Measurements from ENCODE around the gene RAB17. TPM values are rescaled to one million over a fixed set of nuclear protein-coding genes. Genes with fewer than 3 reads are reported as not detected.
A peak's percentile ranks its signal among the peaks of the same experiment; 100 is the strongest.

The RAB17 gene
- total RNA-seq, 1 experiment from 2014 or later = 2.0 TPM

DNA sequence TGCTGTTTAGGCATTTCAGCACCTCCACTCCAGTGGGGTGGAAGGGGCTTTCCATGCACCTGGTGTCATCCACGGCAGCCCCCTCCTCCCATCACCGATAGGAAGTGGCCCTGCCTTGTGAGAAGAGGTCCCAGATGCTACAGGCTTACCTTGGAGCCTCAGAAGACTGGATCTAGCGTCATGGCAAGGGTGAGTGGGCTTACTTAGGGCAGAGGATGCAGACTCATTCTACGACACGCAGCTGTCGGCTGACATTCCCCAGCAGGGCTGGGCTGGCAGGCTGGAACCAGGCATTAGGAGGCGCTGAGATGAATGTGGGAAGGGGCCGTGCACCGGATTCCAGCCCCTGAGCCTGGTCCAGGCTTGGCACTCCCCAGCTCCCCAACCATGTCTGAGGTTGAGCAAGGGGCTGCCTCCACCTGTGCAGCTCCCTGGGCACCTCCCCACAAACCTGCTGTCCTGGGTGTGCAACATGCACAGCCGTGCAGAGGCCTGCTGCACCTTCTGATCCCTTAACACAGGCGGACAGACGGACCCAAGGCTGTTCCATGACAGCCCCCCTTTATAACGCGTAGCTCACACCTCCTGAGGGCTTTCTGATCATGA is 25.9 kb downstream of the RAB17 start:
- no peak for DNase-seq (ENCODE audit: low read depth)

DNA sequence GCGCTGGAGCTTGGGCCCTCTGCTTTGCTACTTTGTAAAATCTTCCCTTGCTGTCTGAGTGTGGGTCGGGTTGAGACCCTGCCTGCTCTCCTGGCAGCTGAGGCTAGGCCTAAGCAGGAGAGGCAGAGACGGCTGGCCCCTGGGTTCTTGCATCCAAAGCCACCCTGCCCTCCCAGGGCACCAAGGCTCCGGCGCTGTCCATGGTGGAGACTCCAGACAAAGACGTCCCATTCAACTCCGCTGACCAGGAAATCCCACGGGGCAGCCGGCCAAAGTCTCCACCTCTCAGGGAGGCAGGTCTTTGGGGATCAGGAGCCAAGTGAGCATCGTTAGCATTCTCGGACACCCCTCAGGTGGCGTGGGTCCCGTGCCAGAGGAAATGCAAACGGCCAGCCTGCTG is 26.7 kb downstream of the RAB17 start:
- DNase-seq (ENCODE audit: low read depth) = peak; percentile 38

DNA sequence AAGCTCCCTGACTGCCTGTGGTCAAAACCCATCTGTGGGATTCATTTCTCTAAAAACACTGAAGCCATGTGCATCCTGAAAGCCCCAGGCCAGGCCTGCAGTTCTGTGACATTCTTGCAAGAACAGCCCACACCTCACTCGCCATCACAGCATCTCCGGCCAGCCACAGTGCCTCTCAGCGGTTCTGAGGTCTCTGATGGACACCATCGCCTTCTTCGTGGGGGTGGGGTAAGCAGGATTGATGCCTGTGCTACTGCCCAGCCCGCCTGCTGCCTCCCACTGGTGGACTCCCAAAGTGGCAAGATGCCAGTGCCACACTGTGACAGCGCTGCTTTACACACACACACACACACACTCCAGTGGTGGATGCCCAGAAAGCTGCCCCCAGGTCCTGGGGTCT is 29.3 kb downstream of the RAB17 start:
- no peak for DNase-seq (ENCODE audit: low read depth)

DNA sequence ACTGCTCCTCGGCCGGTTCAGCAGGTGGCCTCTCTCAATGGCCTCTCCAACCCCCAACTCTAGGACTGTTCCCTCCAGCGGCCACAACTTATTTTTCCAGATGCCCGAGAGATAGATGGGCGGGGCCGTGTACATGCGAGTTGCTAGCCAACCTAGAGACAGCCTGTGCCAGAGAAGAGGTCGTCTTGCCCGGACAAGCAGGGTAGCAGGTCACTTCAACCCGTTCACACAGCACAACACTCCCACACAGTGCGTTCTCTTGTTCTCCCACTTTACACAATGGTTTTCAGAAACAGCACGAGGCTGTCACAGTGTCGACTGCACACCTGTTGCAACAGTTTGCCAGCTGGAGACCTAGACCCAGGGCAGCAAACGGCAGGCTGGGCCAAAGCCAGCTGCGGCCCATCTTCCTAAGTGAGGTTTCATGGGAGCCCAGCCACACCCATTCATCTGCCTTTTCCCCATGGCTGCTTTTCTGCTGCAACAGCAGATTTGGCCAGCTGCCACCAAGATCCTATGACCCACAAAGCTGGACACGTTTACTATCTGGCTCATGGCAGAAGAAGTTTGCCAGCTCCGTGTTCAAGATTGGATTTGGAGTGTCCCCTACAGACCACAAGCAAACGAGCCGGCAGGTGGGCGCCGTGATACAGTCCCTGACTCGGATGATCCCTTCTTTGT is 31.4 kb downstream of the RAB17 start:
- DNase-seq (ENCODE audit: low read depth) = peak; percentile 87

DNA sequence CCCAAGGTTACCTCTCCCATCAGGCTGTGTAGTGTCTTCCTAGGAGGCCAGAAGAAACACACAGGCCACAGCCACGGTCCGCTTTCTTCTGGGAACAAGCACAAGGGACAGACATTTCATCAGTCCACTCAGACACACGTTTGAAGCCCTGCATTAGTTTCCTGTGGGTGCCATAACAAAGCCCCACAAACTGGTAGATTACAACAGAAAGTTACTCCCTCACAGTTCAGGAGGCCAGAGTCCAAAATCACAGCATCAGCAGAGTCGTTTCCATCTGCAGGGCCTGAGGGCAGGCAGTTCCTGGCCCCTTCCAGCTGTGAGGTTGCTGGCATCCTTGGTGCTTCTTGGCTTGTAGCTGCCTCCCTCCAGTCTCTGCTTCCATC is 32.9 kb downstream of the RAB17 start:
- DNase-seq (ENCODE audit: low read depth) = no peak

DNA sequence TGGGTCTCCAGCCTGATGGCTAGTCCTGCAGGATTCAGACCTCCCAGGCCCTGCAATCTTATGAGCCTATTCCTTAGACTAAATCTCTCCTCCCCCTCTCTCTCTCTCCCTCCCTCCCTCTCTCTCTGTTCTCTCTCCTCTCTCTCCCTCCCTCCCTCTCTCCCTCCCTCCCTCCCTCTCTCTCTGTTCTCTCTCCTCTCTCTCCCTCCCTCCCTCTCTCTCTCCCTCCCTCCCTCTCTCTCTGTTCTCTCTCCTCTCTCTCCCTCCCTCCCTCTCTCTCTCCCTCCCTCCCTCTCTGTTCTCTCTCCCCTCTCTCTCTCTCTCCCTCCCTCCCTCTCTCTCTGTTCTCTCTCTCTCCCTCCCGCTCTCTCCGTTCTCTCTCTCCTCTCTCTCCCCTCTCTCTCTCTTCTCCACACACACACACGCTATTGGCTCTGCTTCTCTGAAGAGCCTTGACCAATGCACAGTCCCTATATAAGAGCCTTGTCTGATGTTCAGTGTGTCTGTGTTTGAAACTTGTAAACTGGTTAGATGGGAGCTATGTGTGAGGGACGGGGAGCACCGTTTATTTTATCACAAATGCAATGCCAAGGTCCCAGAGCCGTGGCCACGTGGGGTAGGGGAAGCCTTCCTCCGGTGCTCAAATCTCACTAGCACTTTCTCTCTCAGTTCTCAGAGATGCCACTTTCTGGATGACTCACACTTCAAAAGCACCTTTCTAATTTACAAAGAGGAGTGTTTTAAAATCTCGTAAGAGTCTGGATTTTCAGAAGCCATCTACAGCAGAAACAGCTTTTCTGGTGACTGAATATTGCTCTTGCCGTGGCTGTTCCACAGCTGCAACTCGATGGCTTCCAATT is 33.5 kb downstream of the RAB17 start:
- no peak for DNase-seq (ENCODE audit: low read depth)

DNA sequence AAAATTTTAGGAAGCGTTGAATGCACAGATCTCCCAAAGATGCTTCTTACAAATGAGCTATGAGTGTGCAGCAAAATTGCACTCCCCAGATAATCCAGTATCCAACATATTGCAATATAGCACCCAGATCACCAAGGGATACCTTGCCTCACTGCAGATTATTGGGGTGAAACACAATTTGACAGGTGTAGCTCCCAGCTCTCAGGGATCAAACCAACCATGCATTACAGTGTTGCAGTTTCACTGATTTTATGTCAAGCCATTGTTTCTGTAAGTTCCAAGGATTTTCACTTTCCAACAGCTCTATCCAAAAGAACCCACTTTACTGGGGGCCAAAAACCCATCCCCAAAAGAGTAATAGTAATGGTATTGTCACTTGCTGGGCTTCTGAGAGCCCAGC is 35.0 kb downstream of the RAB17 start:
- no peak for DNase-seq (ENCODE audit: low read depth)

DNA sequence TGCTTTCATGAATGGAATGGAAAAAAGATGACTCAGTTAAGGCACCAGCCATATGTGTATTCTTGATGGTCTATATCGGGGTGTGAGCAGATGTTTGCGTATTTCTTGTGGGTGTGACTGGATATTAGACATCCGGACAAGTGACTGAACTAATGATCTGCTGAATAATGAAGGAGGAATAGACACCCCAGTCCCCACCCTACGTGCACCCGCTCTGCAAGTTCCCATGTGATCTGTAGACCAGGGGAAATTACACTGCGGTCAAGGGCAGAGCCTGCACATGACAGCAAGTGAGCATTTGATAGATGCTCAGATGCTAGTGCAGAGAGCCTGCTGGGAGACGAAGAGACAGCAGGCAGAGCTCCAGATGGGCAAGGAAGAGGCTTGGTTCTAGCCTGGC is 36.6 kb downstream of the RAB17 start:
- no peak for DNase-seq (ENCODE audit: low read depth)

- no peak for DNase-seq (ENCODE audit: low read depth)
Measured at GRCh38 chr2:237552908-237553307, 37.6 kb downstream of the RAB17 start.

- no peak for DNase-seq (ENCODE audit: low read depth)
Measured at GRCh38 chr2:237551071-237551574, 39.4 kb downstream of the RAB17 start.

GRCh38 chr2:237549643-237550415 is 40.7 kb downstream of the RAB17 start:
- peak; percentile 24 for DNase-seq (ENCODE audit: low read depth)

- DNase-seq (ENCODE audit: low read depth) = no peak
Measured at GRCh38 chr2:237549216-237549615, 41.3 kb downstream of the RAB17 start.

DNA sequence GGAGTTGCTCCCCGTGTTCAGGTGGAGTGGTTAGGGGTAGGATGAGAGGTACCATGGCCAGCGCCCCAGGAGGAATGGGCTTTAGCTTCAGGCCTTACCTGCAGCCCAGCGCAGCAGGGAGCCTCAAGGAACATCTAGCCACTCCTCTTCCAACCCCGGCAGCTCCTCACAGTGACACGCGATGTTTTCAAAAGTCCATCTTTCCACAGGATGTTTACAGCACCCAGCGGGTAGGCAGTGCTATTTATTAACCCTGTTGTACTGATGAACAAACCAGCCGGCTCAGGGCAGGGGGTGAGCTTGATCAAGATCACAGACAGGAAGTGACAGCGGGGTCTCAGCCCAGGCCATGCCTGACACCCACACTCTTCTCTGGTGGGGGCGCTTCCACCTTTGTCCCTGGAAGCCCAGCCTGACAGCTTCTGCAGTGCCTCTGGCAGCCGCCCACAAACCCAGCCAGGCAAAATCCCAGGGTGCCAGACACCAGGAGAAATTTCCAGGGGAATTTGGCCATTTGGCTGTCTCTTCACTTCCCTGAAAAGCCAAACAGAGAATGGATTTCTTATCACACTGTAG is 42.6 kb downstream of the RAB17 start:
- DNase-seq (ENCODE audit: low read depth) = no peak

GRCh38 chr2:237546876-237547395 is 43.6 kb downstream of the RAB17 start:
- DNase-seq (ENCODE audit: low read depth) = no peak

DNA sequence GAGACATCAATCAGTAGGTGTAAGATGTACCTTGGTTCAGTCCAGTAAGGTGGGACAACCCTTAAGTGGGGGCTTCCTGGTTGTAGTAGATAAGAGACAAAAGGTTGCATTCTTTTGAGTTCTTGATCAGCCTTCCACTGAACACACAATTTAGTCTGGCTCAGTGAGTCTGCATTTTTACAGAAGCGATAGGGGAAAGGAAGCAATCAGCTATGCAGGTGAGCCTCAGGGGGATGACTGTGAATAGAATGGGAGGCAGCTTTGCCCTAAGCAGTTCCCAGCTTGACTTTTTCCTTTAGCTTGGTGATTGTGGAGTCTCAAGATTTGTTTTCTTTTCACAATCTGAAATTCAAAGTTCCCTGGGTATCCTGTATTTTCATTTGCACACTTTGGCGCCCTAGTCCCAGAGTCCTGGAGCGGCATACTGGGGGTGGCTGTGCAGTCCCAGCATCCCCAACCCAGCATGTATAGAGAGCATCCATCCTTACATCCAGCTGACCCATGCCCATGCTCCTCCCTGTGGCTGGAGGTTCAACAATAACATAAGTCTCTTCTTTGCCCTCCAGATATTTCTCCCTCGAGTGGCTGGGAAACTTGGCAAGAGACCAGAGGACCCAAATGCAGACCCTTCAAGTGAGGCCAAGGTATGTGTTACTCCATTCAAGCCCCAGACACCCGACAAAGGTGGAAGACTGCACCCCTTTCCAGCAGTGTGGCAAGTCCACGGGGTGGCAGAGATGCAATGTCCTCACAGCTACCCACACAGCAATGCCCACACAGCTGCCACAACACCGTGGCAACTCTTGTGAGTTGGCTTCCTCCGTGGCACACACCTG is 44.3 kb downstream of the RAB17 start:
- no peak for DNase-seq (ENCODE audit: low read depth)

GRCh38 chr2:237542001-237542704 is 48.4 kb downstream of the RAB17 start:
- no peak for DNase-seq (ENCODE audit: low read depth)

DNA sequence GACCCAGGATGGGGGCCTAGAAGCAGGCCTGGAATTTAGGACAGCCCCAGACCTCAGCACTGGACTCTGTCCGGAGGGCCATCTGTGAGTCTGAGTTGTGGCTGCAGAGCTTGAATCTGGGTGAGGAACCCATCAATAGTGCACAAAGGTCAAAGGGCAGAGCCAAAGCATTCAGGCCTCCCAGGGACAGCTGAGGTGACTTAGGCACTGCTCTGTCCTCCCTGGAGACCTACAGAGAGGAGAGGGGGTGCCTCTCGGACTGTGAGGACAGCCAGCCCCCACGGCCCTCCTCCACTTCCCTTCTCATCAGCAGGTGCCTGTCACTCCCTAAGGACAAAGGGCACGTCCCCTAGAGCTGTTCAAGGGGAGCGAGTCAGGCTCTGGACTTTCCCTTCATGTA is 49.3 kb downstream of the RAB17 start:
- DNase-seq (ENCODE audit: low read depth) = no peak

- DNase-seq (ENCODE audit: low read depth) = peak; percentile 63
Measured at GRCh38 chr2:237540823-237541222, 49.7 kb downstream of the RAB17 start.

- DNase-seq (ENCODE audit: low read depth) = no peak
Measured at GRCh38 chr2:237540223-237540775, 50.2 kb downstream of the RAB17 start.

Measured in LHCN-M2 (cell line).